OCI-LY7 (cell line): ENCODE results near the gene MRAS. TPM values are rescaled to one million over a fixed set of nuclear protein-coding genes. Genes with fewer than 3 reads are reported as not detected.
A peak's percentile ranks its signal among the peaks of the same experiment; 100 is the strongest.

Source experiments
- BruUV-seq: library from RNA; stranded (reverse); fragments of 400-500 nt; replicated peaks from 2 replicates; lab custom pipeline; 2021; lab: Mats Ljungman, UMichigan
- CTCF ChIA-PET: fragments of 300-600 bp; sonication (Branson Sonifier 250); formaldehyde crosslinking; loops from one replicate; lab custom pipeline; 2022; ENCODE audit warnings: antibody characterized with exemption; ENCODE audit not compliant: unreplicated experiment; lab: Charles Lee
- POLR2A ChIA-PET: fragments of 300-600 bp; sonication (Branson Sonifier 250); formaldehyde crosslinking; loops from one replicate; lab custom pipeline; 2022; ENCODE audit warnings: antibody characterized with exemption; lab: Charles Lee
- DNase-seq: peaks from one replicate; pipeline ENCODE4 v3.0.0-alpha.2; 2015; ENCODE audit warnings: low spot score
- H2AFZ ChIP-seq: fragments of 200-600 bp; sonication (generic), shearing (Covaris generic); 2 replicates; pipeline ENCODE4 v1.6.1; 2014; ENCODE audit warnings: mild to moderate bottlenecking, antibody characterized with exemption, low read length, moderate library complexity
- H3K27ac ChIP-seq: fragments of 200-600 bp; sonication (generic); 2 replicates; pipeline ENCODE4 v1.5.1; 2014; ENCODE audit warnings: mixed run types, low read depth, mild to moderate bottlenecking, moderate library complexity, low read length, inconsistent platforms; ENCODE audit not compliant: poor library complexity, severe bottlenecking
- H3K36me3 ChIP-seq: fragments of 200-600 bp; sonication (generic); 2 replicates; pipeline ENCODE4 v1.6.1; 2014; ENCODE audit warnings: mild to moderate bottlenecking, antibody characterized with exemption, low read length, moderate library complexity, mixed read lengths; ENCODE audit not compliant: insufficient read depth
- H3K4me1 ChIP-seq: fragments of 200-600 bp; sonication (generic); 2 replicates; pipeline ENCODE4 v1.5.1; 2014; ENCODE audit warnings: mild to moderate bottlenecking, low read length; ENCODE audit not compliant: insufficient read depth, poor library complexity, severe bottlenecking
- H3K4me2 ChIP-seq: fragments of 200-600 bp; sonication (generic); 2 replicates; pipeline ENCODE4 v1.6.1; 2014; ENCODE audit warnings: mild to moderate bottlenecking, low read length
- H3K4me3 ChIP-seq: fragments of 200-600 bp; sonication (generic); 2 replicates; pipeline ENCODE4 v1.5.1; 2014; ENCODE audit warnings: mild to moderate bottlenecking, low read depth, low read length; ENCODE audit not compliant: poor library complexity, severe bottlenecking
- H3K79me2 ChIP-seq: fragments of 200-600 bp; sonication (generic); 2 replicates; pipeline ENCODE4 v1.6.1; 2016; ENCODE audit warnings: low read depth, mild to moderate bottlenecking, low read length, moderate library complexity, mixed read lengths; ENCODE audit not compliant: insufficient read depth
- H3K9me2 ChIP-seq: fragments of 200-600 bp; sonication (generic); 2 replicates; pipeline ENCODE4 v1.6.1; 2016; ENCODE audit warnings: mild to moderate bottlenecking, low read length, mixed read lengths; ENCODE audit not compliant: insufficient read depth
- H3K9me3 ChIP-seq: fragments of 200-600 bp; sonication (generic); 2 replicates; pipeline ENCODE4 v1.6.1; 2014; ENCODE audit warnings: mild to moderate bottlenecking, mixed run types, low read length, mixed read lengths
- H4K20me1 ChIP-seq: fragments of 200-600 bp; sonication (generic); 2 replicates; pipeline ENCODE4 v1.6.1; 2014; ENCODE audit warnings: mild to moderate bottlenecking, antibody characterized with exemption, low read length, moderate library complexity, mixed read lengths; ENCODE audit not compliant: insufficient read depth
- CTCF ChIP-seq: fragments of 200-600 bp; sonication (generic); conservative IDR thresholded peaks from 2 replicates; pipeline ENCODE4 v1.5.1; 2014; ENCODE audit warnings: mild to moderate bottlenecking, antibody characterized with exemption, low read length, moderate library complexity, mixed read lengths
- EZH2phosphoT487 ChIP-seq: fragments of 200-600 bp; sonication (generic); IDR thresholded peaks from 2 replicates; pipeline ENCODE4 v1.6.1; 2018; ENCODE audit warnings: low read depth, borderline replicate concordance, mild to moderate bottlenecking, mixed run types, antibody characterized with exemption, low read length, moderate library complexity, mixed read lengths
- intact Hi-C: fragments of 100-400 bp; cut with micrococcal nuclease; formaldehyde crosslinking; loops from one replicate; pipeline ENCODE4 v1.10.0; 2022; ENCODE audit not compliant: unreplicated experiment
- total RNA-seq, 2 experiments: library from RNA; depleted of rRNA in 1 of 2; stranded (reverse); fragments of >200 nt in 1 of 2; shearing (Covaris generic) in 1 of 2; gene quantifications; 2 replicates each; pipeline ENCODE4 v1.2.3, GENCODE V29; 2014 to 2022

MRAS gene
- total RNA-seq, 2 experiments from 2014 or later = not detected

GRCh38 chr3:138329127-138329983 lies 19.0 kb upstream of the MRAS start, which contains the start of gene NME9:
Gene NME9, minus strand, starts transcription at chr3:138329851. Its CDS starts 516 bp downstream, at chr3:138329335.
- CTCF ChIA-PET = no interaction called here
- Histone ChIP-seq H3K36me3 (no peaks in the 10 kb centered on the region), H4K20me1 (no peaks in the 10 kb centered on the region), H3K27ac (no peak within 1 kb of the TSS), H2AFZ (peak within 1 kb of the TSS; percentile 98), H3K4me1 (peaks cover 18% of the 10 kb centered on the region), H3K4me3 (peak within 1 kb of the TSS; percentile 69), H3K79me2 (no peaks in the 10 kb centered on the region), H3K9me3 (no peaks in the 10 kb centered on the region), H3K4me2 (peak within 1 kb of the TSS; percentile 81), H3K9me2 (no peaks in the 10 kb centered on the region)
- TF ChIP-seq CTCF (peak; percentile 87), EZH2phosphoT487 (no peak)
- intact Hi-C loops = loop anchor here (1.0 to 2.0 kb wide), 2 partner anchors 67 to 149 kb away; no protein-coding TSS in a partner anchor
- POLR2A ChIA-PET = interaction anchor here (0.6 to 1.4 kb wide), 2 partner anchors 9 to 137 kb away, joined by 4 read pairs; no protein-coding TSS in a partner anchor
- BruUV-seq = no TSS peak
- peak; percentile 88 for DNase-seq

- peaks cover 18% of the 10 kb centered on the region for H3K4me1 ChIP-seq
- POLR2A ChIA-PET = no interaction called here
- no peaks in the 10 kb centered on the region for H3K9me2 ChIP-seq
- BruUV-seq = no TSS peak
- H3K4me2 ChIP-seq = peak overlapping the region; percentile 81
- no peaks in the 10 kb centered on the region for H3K79me2 ChIP-seq
- no peaks in the 10 kb centered on the region for H3K9me3 ChIP-seq
- H3K27ac ChIP-seq = no peak overlapping the region
- intact Hi-C loops = loop anchor here (1.0 to 5.0 kb wide), 4 partner anchors 67 to 587 kb away; no protein-coding TSS in a partner anchor
- no peak for DNase-seq
- peak overlapping the region; percentile 69 for H3K4me3 ChIP-seq
- H3K36me3 ChIP-seq = no peaks in the 10 kb centered on the region
- H4K20me1 ChIP-seq = no peaks in the 10 kb centered on the region
- CTCF ChIA-PET = no interaction called here
- H2AFZ ChIP-seq = peak overlapping the region; percentile 98; the same call in 1 of the 2 replicates
- TF ChIP-seq CTCF (no peak), EZH2phosphoT487 (no peak)
Observed at GRCh38 chr3:138329984-138330293, 18.4 kb upstream of the MRAS start.
